Retinal pigment epithelial cell (primary cell): ENCODE results near the gene C3orf20.

ENCODE experiments used
- DNase-seq: peaks from one replicate; pipeline ENCODE4 v3.0.0-alpha.2; 2010; ENCODE audit warnings: low read depth
- H3K4me3 ChIP-seq: 2 replicates; pipeline ENCODE4 v1.5.1; 2011; ENCODE audit warnings: mild to moderate bottlenecking, low read length, control low read depth, moderate library complexity
- CTCF ChIP-seq: conservative IDR thresholded peaks from 2 replicates; pipeline ENCODE4 v1.5.1; 2011; ENCODE audit warnings: low read depth, low read length, control low read depth, inconsistent platforms

The C3orf20 gene

GRCh38 chr3:14764331-14765059, 89.6 kb downstream of the C3orf20 start:
- DNase-seq = no peak
- no peak for TF ChIP-seq CTCF
- H3K4me3 ChIP-seq = no peak overlapping the region

DNA sequence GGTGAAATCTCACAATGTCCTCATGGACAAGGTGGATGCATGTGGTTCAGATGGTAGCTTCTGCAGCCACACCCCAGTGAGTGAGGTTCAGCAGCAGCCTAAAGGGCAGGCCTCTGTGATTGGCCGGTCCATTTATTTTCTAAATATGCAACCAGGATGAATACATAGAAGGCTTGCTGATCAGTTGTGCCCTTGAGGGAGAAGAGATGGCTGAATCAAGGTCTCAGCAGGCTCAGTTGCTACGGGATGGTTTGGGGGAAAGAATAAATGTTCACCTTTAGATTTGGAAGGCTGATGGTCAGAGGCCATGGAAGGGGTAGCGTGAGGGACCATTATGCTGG, 90.1 kb downstream of the C3orf20 start:
- no peak overlapping the region for H3K4me3 ChIP-seq
- TF ChIP-seq CTCF = no peak
- DNase-seq = no peak

GRCh38 chr3:14765576-14766427, 90.9 kb downstream of the C3orf20 start:
- no peak for DNase-seq
- TF ChIP-seq CTCF = no peak
- no peak overlapping the region for H3K4me3 ChIP-seq

DNA sequence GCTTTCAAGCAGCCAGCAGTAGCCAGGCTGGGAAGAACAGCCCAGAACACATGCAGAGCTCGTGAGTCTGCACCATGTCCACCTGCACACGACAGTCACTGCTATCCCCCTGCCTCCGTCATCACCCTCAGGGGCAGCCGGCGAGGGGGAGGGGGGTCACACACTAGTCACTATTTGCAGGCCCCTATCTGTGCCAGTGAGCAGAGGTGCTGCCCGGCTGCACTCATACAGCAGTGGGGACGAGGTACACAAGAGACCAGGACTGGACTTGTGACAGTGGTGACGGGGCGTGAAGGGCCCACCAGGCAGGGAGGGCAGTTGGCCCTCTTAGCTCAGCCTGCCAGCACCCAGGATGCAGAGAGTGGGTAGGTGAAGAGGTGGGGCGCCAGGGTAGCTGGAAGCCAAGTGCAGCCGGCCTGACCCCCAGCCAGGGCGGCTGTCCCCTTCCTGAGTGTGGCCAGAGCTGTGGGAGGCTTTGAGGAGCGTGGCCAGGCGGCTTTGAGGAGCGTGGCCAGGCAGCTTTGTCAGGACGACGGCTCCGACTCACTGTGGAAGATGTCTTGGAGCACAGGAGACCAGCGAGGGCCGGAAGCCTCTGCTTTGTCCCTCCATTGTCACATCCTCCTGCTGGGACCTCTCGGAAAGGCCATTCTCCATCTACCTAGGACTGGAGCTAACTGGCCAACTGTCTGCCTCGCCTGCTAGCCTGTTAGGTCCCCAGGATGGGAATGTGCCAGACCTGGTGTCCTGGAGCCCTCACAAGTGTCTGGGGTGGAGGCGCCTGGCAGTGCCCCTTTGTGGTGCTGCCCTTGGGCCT, 91.7 kb downstream of the C3orf20 start:
- H3K4me3 ChIP-seq = no peak overlapping the region
- no peak for DNase-seq
- TF ChIP-seq CTCF = no peak

GRCh38 chr3:14767245-14768051, 92.5 kb downstream of the C3orf20 start:
- no peak overlapping the region for H3K4me3 ChIP-seq
- DNase-seq = no peak
- TF ChIP-seq CTCF = no peak

- no peak for DNase-seq
- no peak overlapping the region for H3K4me3 ChIP-seq
- no peak for TF ChIP-seq CTCF
Measured at GRCh38 chr3:14768182-14768790, 93.3 kb downstream of the C3orf20 start.
